Pancreas (tissue), 10 donors: ENCODE results near the gene CLDN6. TPM values are rescaled to one million over a fixed set of nuclear protein-coding genes. Genes with fewer than 3 reads are reported as not detected.

ENCODE experiments used
- ATAC-seq, 4 donors: fragments of 200-7000 bp; cut with Tn5 transposase; one replicate each; pipeline versions ENCODE4 v1.8.0 to v1.9.1; 2020; ENCODE audit warnings: mild to moderate bottlenecking in 4 of 4, moderate library complexity in 4 of 4
- DNase-seq, 6 donors: peaks; one replicate each; pipeline ENCODE4 v3.0.0-alpha.2; 2020
- FAIRE-seq: peaks from 2 replicates; lab custom pipeline; 2012; peaks lifted over from hg19 to GRCh38; lab: Jason Lieb, UNC
- H3K27ac ChIP-seq, 4 donors: fragments of 200-600 bp; sonication (generic); 1 replicate in 3 of 4; 2 replicates in 1 of 4; pipeline versions ENCODE4 v1.5.0 to v1.8.0; 2020
- H3K27me3 ChIP-seq, 4 donors: fragments of 200-600 bp; one replicate each; pipeline ENCODE4 v1.8.0; 2021
- H3K36me3 ChIP-seq, 3 donors: fragments of 200-600 bp; sonication (generic) in 1 of 3; one replicate each; pipeline versions ENCODE4 v1.5.0 to v1.8.0; 2020 to 2021
- H3K4me1 ChIP-seq, 3 donors: fragments of 200-600 bp; one replicate each; pipeline ENCODE4 v1.8.0; 2021
- H3K4me3 ChIP-seq, 4 donors: fragments of 200-600 bp; sonication (generic) in 2 of 4; one replicate each; pipeline versions ENCODE4 v1.5.0 to v1.8.0; 2020 to 2021
- H3K9me3 ChIP-seq, 4 donors: fragments of 200-600 bp; one replicate each; pipeline ENCODE4 v1.8.0; 2021
- whole genome bisulfite sequencing, 2 donors: extraction: QIAGEN DNeasy Blood & Tissue Kit; methylation state at CpG; one replicate each; pipeline ENCODE4 v1.1.7; 2013; 5-methylcytosine and 5-hydroxymethylcytosine counted together
- intact Hi-C, 3 donors: fragments of 100-400 bp; cut with DNase I; formaldehyde crosslinking; loops; one replicate each; pipeline versions ENCODE4 v1.11.1 to v1.14.2; 2022
- polyA plus RNA-seq, 2 donors: library from polyadenylated mRNA; stranded (reverse); fragments of 200-250 nt; gene quantifications; one replicate each; pipeline ENCODE4 v1.2.3, GENCODE V29; 2013
- total RNA-seq, 6 donors: library from RNA; stranded (reverse); fragmentation: NEBNext Ultra II Directional in 4 of 6; extraction: Animal tissue kit (Norgen Biotek cat#: 25700) in 4 of 6; gene quantifications; one replicate each; pipeline versions ENCODE4 v1.2.1 to v1.2.4, GENCODE V29; 2021 to 2023
- TF ChIP-seq, protein P1 (sequence below), 4 donors: fragments of 200-600 bp; sonication (generic) in 3 of 4; IDR thresholded peaks; one replicate each; pipeline versions ENCODE4 v1.5.0 to v1.8.0; 2021; ENCODE audit warnings: antibody characterized with exemption in 4 of 4
- donor health status: healthy with polysubstance abuse.
- donor health status: DM: no; HTN: no; CAD: no; lungs with moderate emphysema.
- donor health status: DM: no; HTN: no; CAD: no.
- donor health status: control.
- donor health status: control.
- donor health status: Bipolar disorder and iron deficiency.
- donor health status: DM: yes; HTN: yes; CAD: no.
- donor health status: DM: no; HTN: no; CAD: no.
- donor health status: DM: no; HTN: no; CAD: no.
- donor health status: DM: yes; HTN: yes; CAD: no.

The CLDN6 gene
- total and polyA plus RNA-seq, 8 donors: 0.12 to 5.1 (median 0.73) TPM

DNA sequence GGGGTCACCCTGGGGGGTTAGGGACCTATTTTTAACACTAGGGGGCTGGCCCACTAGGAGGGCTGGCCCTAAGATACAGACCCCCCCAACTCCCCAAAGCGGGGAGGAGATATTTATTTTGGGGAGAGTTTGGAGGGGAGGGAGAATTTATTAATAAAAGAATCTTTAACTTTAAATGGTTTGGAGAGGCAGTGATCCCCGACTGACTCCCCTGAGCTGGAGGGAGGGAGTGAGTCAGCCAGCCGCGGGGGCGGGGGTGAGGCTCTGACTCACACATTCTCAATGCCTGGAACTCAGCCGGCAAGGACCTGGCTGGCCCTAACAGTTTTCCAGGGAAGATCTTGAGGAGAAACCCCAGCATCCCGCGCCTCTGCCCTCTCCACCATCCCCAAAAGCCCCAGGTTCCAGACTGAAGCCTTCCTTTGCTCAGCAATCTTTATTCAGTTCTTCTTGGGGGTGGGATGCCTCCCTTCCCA lies 4.3 kb upstream of the CLDN6 start:
- peak overlapping the region in 3 of 4 donors; percentile 64 to 93 (median 87) for H3K4me3 ChIP-seq
- DNase-seq: peak; percentile 86 to 93 (median 91)
- TF ChIP-seq, protein P1, sequence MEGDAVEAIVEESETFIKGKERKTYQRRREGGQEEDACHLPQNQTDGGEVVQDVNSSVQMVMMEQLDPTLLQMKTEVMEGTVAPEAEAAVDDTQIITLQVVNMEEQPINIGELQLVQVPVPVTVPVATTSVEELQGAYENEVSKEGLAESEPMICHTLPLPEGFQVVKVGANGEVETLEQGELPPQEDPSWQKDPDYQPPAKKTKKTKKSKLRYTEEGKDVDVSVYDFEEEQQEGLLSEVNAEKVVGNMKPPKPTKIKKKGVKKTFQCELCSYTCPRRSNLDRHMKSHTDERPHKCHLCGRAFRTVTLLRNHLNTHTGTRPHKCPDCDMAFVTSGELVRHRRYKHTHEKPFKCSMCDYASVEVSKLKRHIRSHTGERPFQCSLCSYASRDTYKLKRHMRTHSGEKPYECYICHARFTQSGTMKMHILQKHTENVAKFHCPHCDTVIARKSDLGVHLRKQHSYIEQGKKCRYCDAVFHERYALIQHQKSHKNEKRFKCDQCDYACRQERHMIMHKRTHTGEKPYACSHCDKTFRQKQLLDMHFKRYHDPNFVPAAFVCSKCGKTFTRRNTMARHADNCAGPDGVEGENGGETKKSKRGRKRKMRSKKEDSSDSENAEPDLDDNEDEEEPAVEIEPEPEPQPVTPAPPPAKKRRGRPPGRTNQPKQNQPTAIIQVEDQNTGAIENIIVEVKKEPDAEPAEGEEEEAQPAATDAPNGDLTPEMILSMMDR (IDR thresholded peaks at IDR 0.05): no peak
- FAIRE-seq: peak; percentile 17
- peak overlapping the region; percentile 97 to 100 (median 98) for H3K27ac ChIP-seq
- ATAC-seq: peak; percentile 36 to 62 (median 44)
- no peaks in the 10 kb centered on the region for H3K9me3 ChIP-seq
- peaks cover 0 to 5% (median 3%) of the 10 kb centered on the region in 3 donors for H3K36me3 ChIP-seq
- H3K4me1 ChIP-seq: peaks cover 15 to 32% (median 25%) of the 10 kb centered on the region in 3 donors
- intact Hi-C loops: no loop called here
- no peaks in the 10 kb centered on the region for H3K27me3 ChIP-seq
- 15 to 19% methylated on average over 8 of the region's 8 CpGs for whole genome bisulfite sequencing, 2 donors

DNA sequence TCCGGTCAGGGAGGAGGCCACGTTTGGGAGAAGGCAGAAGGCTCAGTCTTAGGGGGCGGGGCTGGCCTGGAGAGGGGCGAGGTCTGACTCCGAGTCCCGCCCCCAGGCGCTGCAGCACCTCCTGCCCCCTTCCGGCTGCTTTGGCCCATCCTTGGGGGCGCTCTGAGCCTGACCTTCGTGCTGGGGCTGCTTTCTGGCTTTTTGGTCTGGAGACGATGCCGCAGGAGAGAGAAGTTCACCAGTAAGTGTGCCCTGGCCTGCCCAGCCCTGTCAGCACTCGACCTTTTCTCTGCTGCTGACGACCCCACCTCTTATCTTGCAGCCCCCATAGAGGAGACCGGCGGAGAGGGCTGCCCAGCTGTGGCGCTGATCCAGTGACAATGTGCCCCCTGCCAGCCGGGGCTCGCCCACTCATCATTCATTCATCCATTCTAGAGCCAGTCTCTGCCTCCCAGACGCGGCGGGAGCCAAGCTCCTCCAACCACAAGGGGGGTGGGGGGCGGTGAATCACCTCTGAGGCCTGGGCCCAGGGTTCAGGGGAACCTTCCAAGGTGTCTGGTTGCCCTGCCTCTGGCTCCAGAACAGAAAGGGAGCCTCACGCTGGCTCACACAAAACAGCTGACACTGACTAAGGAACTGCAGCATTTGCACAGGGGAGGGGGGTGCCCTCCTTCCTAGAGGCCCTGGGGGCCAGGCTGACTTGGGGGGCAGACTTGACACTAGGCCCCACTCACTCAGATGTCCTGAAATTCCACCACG lies 3.6 kb upstream of the CLDN6 start:
- H3K36me3 ChIP-seq: peaks cover 0 to 4% (median 3%) of the 10 kb centered on the region in 3 donors
- FAIRE-seq: no peak
- peak; percentile 30 to 59 (median 44) for ATAC-seq
- H3K27ac ChIP-seq: peak overlapping the region; percentile 97 to 100 (median 98)
- H3K27me3 ChIP-seq: no peaks in the 10 kb centered on the region
- peak overlapping the region; percentile 63 to 93 (median 76) for H3K4me3 ChIP-seq
- peak; percentile 83 to 92 (median 84) for DNase-seq
- no peaks in the 10 kb centered on the region for H3K9me3 ChIP-seq
- 12 to 17% methylated on average over 20 to 25 of the region's 25 CpGs for WGBS, 2 donors
- TF ChIP-seq, protein P1 (IDR thresholded peaks at IDR 0.05): peak in 3 of 4 donors; percentile 1 to 19 (median 15)
- H3K4me1 ChIP-seq: peaks cover 15 to 32% (median 25%) of the 10 kb centered on the region in 3 donors
- intact Hi-C loops: no loop called here

DNA sequence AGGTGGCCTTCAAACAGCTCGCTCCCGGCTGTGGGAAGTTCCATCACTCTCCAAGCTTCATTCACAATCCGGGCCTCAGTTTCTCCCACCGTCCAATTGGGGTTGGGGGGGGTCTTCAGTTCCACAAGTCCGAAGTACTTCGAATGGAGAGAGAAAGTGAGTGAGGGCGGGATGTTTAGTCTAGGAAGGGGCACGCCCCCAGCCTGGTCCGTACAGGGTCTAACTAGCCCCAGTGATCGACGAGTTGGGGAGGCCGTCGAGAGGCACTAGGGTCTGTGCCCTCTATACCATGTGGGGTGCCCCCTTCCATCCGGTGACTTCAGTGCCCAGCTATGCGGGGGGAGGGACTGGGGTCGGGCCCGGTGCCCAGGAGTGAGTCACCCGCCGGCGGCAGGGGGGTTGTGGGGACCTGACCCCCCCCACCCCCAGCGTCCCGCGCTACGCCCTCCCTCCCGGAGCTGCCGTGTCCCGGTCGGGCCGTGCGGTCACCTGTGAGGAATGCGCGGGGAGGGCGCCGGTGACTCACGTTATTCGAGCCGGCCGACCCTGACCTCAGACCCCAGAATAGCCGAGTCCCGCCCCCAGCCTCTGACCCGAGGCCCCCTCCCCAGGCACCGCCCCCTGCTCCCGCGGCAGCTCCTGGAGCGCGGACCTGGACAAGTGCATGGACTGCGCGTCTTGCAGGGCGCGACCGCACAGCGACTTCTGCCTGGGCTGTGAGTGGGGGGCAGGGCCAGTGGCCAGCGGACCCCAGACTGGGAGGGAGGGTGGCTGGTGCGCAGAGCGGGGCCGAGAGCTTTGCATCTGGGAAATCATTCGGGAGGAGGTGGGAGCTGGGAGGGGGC lies 2.8 kb upstream of the CLDN6 start:
- no peaks in the 10 kb centered on the region for H3K9me3 ChIP-seq
- TF ChIP-seq, protein P1 (IDR thresholded peaks at IDR 0.05): no peak
- peak; percentile 53 to 62 (median 61) for ATAC-seq
- H3K36me3 ChIP-seq: peaks cover 0 to 3% (median 0%) of the 10 kb centered on the region in 3 donors
- peaks cover 15 to 32% (median 25%) of the 10 kb centered on the region in 3 donors for H3K4me1 ChIP-seq
- peak overlapping the region; percentile 63 to 93 (median 76) for H3K4me3 ChIP-seq
- peak overlapping the region; percentile 97 to 100 (median 98) for H3K27ac ChIP-seq
- H3K27me3 ChIP-seq: no peaks in the 10 kb centered on the region
- intact Hi-C loops: no loop called here
- DNase-seq: peak; percentile 90 to 99 (median 96)
- FAIRE-seq: no peak
- WGBS, 2 donors: 1% methylated on average over 56 to 57 of the region's 57 CpGs

DNA sequence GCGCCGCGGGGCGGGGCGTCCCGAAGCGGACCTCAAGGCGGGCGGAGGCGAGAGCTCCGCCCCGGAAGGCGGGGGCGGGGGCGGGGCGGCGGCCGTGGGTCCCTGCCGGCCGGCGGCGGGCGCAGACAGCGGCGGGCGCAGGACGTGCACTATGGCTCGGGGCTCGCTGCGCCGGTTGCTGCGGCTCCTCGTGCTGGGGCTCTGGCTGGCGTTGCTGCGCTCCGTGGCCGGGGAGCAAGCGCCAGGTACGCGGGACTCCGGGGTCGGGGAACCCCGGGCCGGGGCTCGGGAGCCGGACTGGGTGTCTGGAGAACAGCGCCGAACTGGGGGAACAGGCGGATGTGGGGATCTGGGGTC lies 2.2 kb upstream of the CLDN6 start, which contains the start of gene TNFRSF12A:
TSS of gene TNFRSF12A (plus strand) at position 122 of the 357 bp plus-strand sequence. CDS start at position 152, 30 bp downstream.
- intact Hi-C loops: no loop called here
- Histone ChIP-seq H3K4me3 (peak within 1 kb of the TSS; percentile 63 to 93 (median 76)), H3K9me3 (no peaks in the 10 kb centered on the region), H3K4me1 (peaks cover 15 to 32% (median 25%) of the 10 kb centered on the region in 3 donors), H3K27ac (peak within 1 kb of the TSS; percentile 97 to 100 (median 98)), H3K27me3 (no peaks in the 10 kb centered on the region), H3K36me3 (peaks cover 0 to 3% (median 0%) of the 10 kb centered on the region in 3 donors)
- peak; percentile 35 to 59 (median 39) for ATAC-seq
- DNase-seq: peak; percentile 73 to 92 (median 88)
- no peak for FAIRE-seq
- TF ChIP-seq, protein P1 (IDR thresholded peaks at IDR 0.05): no peak
- WGBS, 2 donors: 1% methylated on average over 41 to 49 of the region's 49 CpGs
